Endothelial cell of umbilical vein (primary cell): Measurements from ENCODE around the gene ENGASE. TPM values are rescaled to one million over a fixed set of nuclear protein-coding genes. Genes with fewer than 3 reads are reported as not detected.
A peak's percentile ranks its signal among the peaks of the same experiment; 100 is the strongest.

ENCODE experiments used
- BruUV-seq: library from RNA; stranded (reverse); fragments of 400-500 nt; replicated peaks from 2 replicates; lab custom pipeline; 2021; lab: Mats Ljungman, UMichigan
- CTCF ChIA-PET: fragments of 300-600, 350-600 bp; sonication (Branson Sonifier 250); formaldehyde crosslinking; loops from one replicate; lab custom pipeline; 2021; ENCODE audit warnings: antibody characterized with exemption, inconsistent platforms; lab: Charles Lee
- POLR2A ChIA-PET: fragments of 300-600, 350-600 bp; sonication (Branson Sonifier 250); formaldehyde crosslinking; loops from one replicate; lab custom pipeline; 2021; ENCODE audit warnings: antibody characterized with exemption, inconsistent platforms; lab: Charles Lee
- DNase-seq: peaks from one replicate; pipeline ENCODE4 v3.0.0-alpha.2; 2011; ENCODE audit warnings: low read depth, low spot score
- FAIRE-seq: peaks from 2 replicates; lab custom pipeline; 2011; peaks lifted over from hg19 to GRCh38; lab: Jason Lieb, UNC
- H2AFZ ChIP-seq: 2 replicates; pipeline ENCODE4 v1.6.0; 2012; ENCODE audit warnings: low read depth, low read length, control low read depth, inconsistent platforms
- H3K27ac ChIP-seq: 2 replicates; pipeline ENCODE4 v1.5.1; 2011; ENCODE audit warnings: low read depth, mild to moderate bottlenecking, control low read depth, low read length, moderate library complexity; ENCODE audit not compliant: insufficient read depth
- H3K27me3 ChIP-seq, 2 experiments: 2 replicates each; pipeline versions ENCODE4 v1.6.0 to v1.6.1; 2011; ENCODE audit warnings: low read length in 2 of 2, mixed read lengths in 1 of 2; ENCODE audit not compliant: control insufficient read depth in 2 of 2, insufficient read depth in 2 of 2
- H3K36me3 ChIP-seq, 2 experiments: 2 replicates in 1 of 2; 3 replicates in 1 of 2; pipeline ENCODE4 v1.5.1; 2011; ENCODE audit warnings: low read length in 2 of 2, mild to moderate bottlenecking in 1 of 2, moderate library complexity in 1 of 2; ENCODE audit not compliant: control insufficient read depth in 2 of 2, insufficient read depth in 2 of 2; ENCODE audit errors: extremely low read depth in 1 of 2
- H3K4me1 ChIP-seq: 3 replicates; pipeline ENCODE4 v1.5.1; 2011; ENCODE audit warnings: mild to moderate bottlenecking, low read length; ENCODE audit not compliant: control insufficient read depth, insufficient read depth; ENCODE audit errors: extremely low read depth
- H3K4me2 ChIP-seq: 2 replicates; pipeline ENCODE4 v1.6.1; 2011; ENCODE audit warnings: low read length, control low read depth, mixed read lengths; ENCODE audit not compliant: insufficient read depth
- H3K4me3 ChIP-seq, 3 experiments: fragments of 200-600 bp in 1 of 3; sonication (generic), shearing (Covaris generic) in 1 of 3; replicated peaks in 1 of 3; 2 replicates each; pipeline ENCODE4 v1.5.1; 2011 to 2016; ENCODE audit warnings: control low read depth in 3 of 3, low read length in 3 of 3, mild to moderate bottlenecking in 2 of 3, inconsistent platforms in 1 of 3, low read depth in 1 of 3, moderate library complexity in 1 of 3; ENCODE audit not compliant: insufficient read depth in 1 of 3
- H3K79me2 ChIP-seq: 2 replicates; pipeline ENCODE4 v1.6.0; 2012; ENCODE audit warnings: low read length, inconsistent platforms; ENCODE audit not compliant: control insufficient read depth, insufficient read depth
- H3K9ac ChIP-seq: replicated peaks from 2 replicates; pipeline ENCODE3; 2011; ENCODE audit warnings: low read length, control low read depth; ENCODE audit not compliant: insufficient read depth; ENCODE audit errors: extremely low read depth
- H3K9me1 ChIP-seq: replicated peaks from 3 replicates; pipeline ENCODE4 v1.6.0; 2011; ENCODE audit warnings: mild to moderate bottlenecking, low read length; ENCODE audit not compliant: control insufficient read depth, insufficient read depth; ENCODE audit errors: extremely low read depth
- H3K9me3 ChIP-seq: replicated peaks from 2 replicates; pipeline ENCODE4 v1.5.1; 2012; ENCODE audit warnings: low read length, inconsistent platforms; ENCODE audit not compliant: control insufficient read depth, insufficient read depth
- H4K20me1 ChIP-seq: replicated peaks from 2 replicates; pipeline ENCODE3; 2011; ENCODE audit warnings: mild to moderate bottlenecking, low read length; ENCODE audit not compliant: control insufficient read depth, insufficient read depth; ENCODE audit errors: extremely low read depth
- CTCF ChIP-seq, 2 donors: IDR thresholded peaks; 1 replicate in 1 of 2; 2 replicates in 1 of 2; pipeline ENCODE4 v1.5.1; 2011; ENCODE audit warnings: low read length in 2 of 2, mild to moderate bottlenecking in 2 of 2, moderate library complexity in 2 of 2, control low read depth in 1 of 2, inconsistent platforms in 1 of 2, low read depth in 1 of 2; ENCODE audit not compliant: insufficient read depth in 1 of 2; ENCODE audit errors: extremely low read depth in 1 of 2
- EZH2 ChIP-seq: IDR thresholded peaks from 2 replicates; pipeline ENCODE4 v1.6.1; 2012; ENCODE audit warnings: borderline replicate concordance, low read depth, mild to moderate bottlenecking, moderate library complexity, low read length, inconsistent platforms; ENCODE audit not compliant: severe bottlenecking
- GATA2 ChIP-seq: IDR thresholded peaks from 2 replicates; pipeline ENCODE4 v1.7.0; 2011; ENCODE audit warnings: low read depth, mild to moderate bottlenecking, moderate library complexity, mixed read lengths, low read length; ENCODE audit not compliant: insufficient read length, insufficient read depth
- MAX ChIP-seq: IDR thresholded peaks from 2 replicates; pipeline ENCODE4 v1.6.1; 2011; ENCODE audit not compliant: insufficient read depth, insufficient read length
- POLR2A ChIP-seq: IDR thresholded peaks from 2 replicates; pipeline ENCODE4 v1.6.1; 2012; ENCODE audit warnings: low read depth, mild to moderate bottlenecking, control low read depth, low read length
- dilution Hi-C: fragments of 300-500 bp; cut with MboI; formaldehyde crosslinking; loops from one replicate; pipeline ENCODE4 v1.15.0; 2019; ENCODE audit warnings: low sequenced_read_pairs; ENCODE audit not compliant: extremely low pct_ligation_motif_present
- intact Hi-C: fragments of 100-400 bp; cut with micrococcal nuclease; formaldehyde crosslinking; loops from one replicate; pipeline ENCODE4 v1.10.0; 2022
- polyA plus RNA-seq, 4 experiments: library from polyadenylated mRNA; depleted of rRNA in 3 of 4; stranded (reverse) in 3 of 4; unstranded in 1 of 4; fragments of >200 nt; gene quantifications; 2 replicates each; pipeline versions ENCODE4 v1.2.1 to v1.2.3, GENCODE V29; 2011 to 2012; ENCODE audit warnings: missing spikeins in 1 of 4
- total RNA-seq: library from RNA; stranded (reverse); gene quantifications from 2 replicates; pipeline ENCODE4 v1.2.3, GENCODE V29; 2021

ENGASE gene
- total and polyA plus RNA-seq, 2 donors (not counting 3 experiments of a cell fraction or from before 2014, with no cell fraction given), result 13.7 to 20.8 TPM

GRCh38 chr17:79130536-79131273 is 56.1 kb downstream of the ENGASE start:
- no peak overlapping the region for H3K9ac ChIP-seq
- DNase-seq, result no peak
- dilution Hi-C loops, result no loop called here
- H3K79me2 ChIP-seq, result no peaks in the 10 kb centered on the region
- ChIA-PET POLR2A (no interaction called here), CTCF (no interaction called here)
- H3K9me3 ChIP-seq, result no peaks in the 10 kb centered on the region
- H3K4me1 ChIP-seq, result no peaks in the 10 kb centered on the region
- H3K36me3 ChIP-seq, result no peaks in the 10 kb centered on the region
- no TSS peak for BruUV-seq
- H3K9me1 ChIP-seq, result no peaks in the 10 kb centered on the region
- TF ChIP-seq CTCF (IDR thresholded peaks at IDR 0.05; ENCODE audit: extremely low read depth in 1 of 2, insufficient read depth in 1 of 2, low read depth in 1 of 2, low read length in 2 of 2) (no peak), EZH2 (no peak), MAX (peak; percentile 46), POLR2A (no peak), GATA2 (no peak)
- FAIRE-seq, result no peak
- H3K4me2 ChIP-seq, result no peak overlapping the region
- no peaks in the 10 kb centered on the region for H3K27me3 ChIP-seq
- no peak overlapping the region for H2AFZ ChIP-seq
- intact Hi-C loops, result no loop called here
- no peaks in the 10 kb centered on the region for H4K20me1 ChIP-seq
- no peak overlapping the region for H3K27ac ChIP-seq
- H3K4me3 ChIP-seq, result no peak overlapping the region
